22Rv1 (cell line): Measurements from ENCODE around the gene H19.

ENCODE experiments used
- CTCF ChIP-seq: fragments of 450-650 bp; IDR thresholded peaks from 2 replicates; pipeline ENCODE4 v1.5.1; 2017; ENCODE audit warnings: mild to moderate bottlenecking
- ZFX ChIP-seq: fragments of 450-650 bp; IDR thresholded peaks from 2 replicates; pipeline ENCODE4 v1.6.1; 2017; ENCODE audit warnings: antibody characterized with exemption, borderline replicate concordance

- TF ChIP-seq CTCF (no peak), ZFX (no peak)
Measured at GRCh38 chr11:1948389-1948788, 49.3 kb downstream of the H19 start.
